HepG2 (cell line): ENCODE measurements around the gene SPARC. TPM values are rescaled to one million over a fixed set of nuclear protein-coding genes. Genes with fewer than 3 reads are reported as not detected.

Source experiments
- HNF1B ChIP-seq: sonication (generic); formaldehyde crosslinking; IDR thresholded peaks from 2 replicates; pipeline ENCODE4 v1.5.1; 2020; ENCODE audit warnings: mild to moderate bottlenecking, moderate library complexity, missing genetic modification reagents
- MAFF ChIP-seq: IDR thresholded peaks from 2 replicates; pipeline ENCODE4 v1.6.1; 2011; ENCODE audit warnings: low read depth, low read length, improper control_type of control experiment
- MBD4 ChIP-seq: IDR thresholded peaks from 2 replicates; pipeline ENCODE4 v1.6.1; 2012; ENCODE audit warnings: low read length, inconsistent platforms, borderline replicate concordance
- MTF1 ChIP-seq: sonication (generic); formaldehyde crosslinking; IDR thresholded peaks from 2 replicates; pipeline ENCODE4 v1.5.0; 2020; ENCODE audit warnings: missing genetic modification reagents
- MXD4 ChIP-seq: IDR thresholded peaks from 2 replicates; pipeline ENCODE4 v1.6.1; 2016; ENCODE audit warnings: mild to moderate bottlenecking, missing biosample characterization, missing genetic modification reagents
- NFE2L1 ChIP-seq: sonication (generic); formaldehyde crosslinking; IDR thresholded peaks from 2 replicates; pipeline ENCODE4 v1.4.0; 2020; ENCODE audit warnings: missing genetic modification reagents, mild to moderate bottlenecking, borderline replicate concordance
- PATZ1 ChIP-seq: sonication (generic); formaldehyde crosslinking; IDR thresholded peaks from 2 replicates; pipeline ENCODE4 v1.4.0; 2020; ENCODE audit warnings: missing genetic modification reagents
- RXRB ChIP-seq: IDR thresholded peaks from 2 replicates; pipeline ENCODE4 v1.6.1; 2016; ENCODE audit warnings: borderline replicate concordance, missing genetic modification reagents, missing compliant biosample characterization
- SALL1 ChIP-seq: sonication (generic); formaldehyde crosslinking; IDR thresholded peaks from 2 replicates; pipeline ENCODE4 v1.8.0; 2022; ENCODE audit warnings: mild to moderate bottlenecking, missing genetic modification reagents
- TBX3 ChIP-seq: fragments of 450-650 bp; IDR thresholded peaks from 2 replicates; pipeline ENCODE4 v1.6.1; 2017; ENCODE audit warnings: antibody characterized with exemption, mild to moderate bottlenecking, inconsistent platforms, borderline replicate concordance
- ZFP36L1 ChIP-seq: sonication (generic); formaldehyde crosslinking; IDR thresholded peaks from 2 replicates; pipeline ENCODE4 v1.8.0; 2022; ENCODE audit warnings: mild to moderate bottlenecking, missing genetic modification reagents, moderate library complexity
- ZFX ChIP-seq: sonication (generic); formaldehyde crosslinking; IDR thresholded peaks from 2 replicates; pipeline ENCODE4 v1.4.0; 2020; ENCODE audit warnings: mild to moderate bottlenecking, low read depth, missing genetic modification reagents, moderate library complexity
- ZNF142 ChIP-seq: sonication (generic); formaldehyde crosslinking; IDR thresholded peaks from 2 replicates; pipeline ENCODE4 v1.4.0; 2020; ENCODE audit warnings: missing genetic modification reagents
- polyA plus RNA-seq, 8 experiments: library from polyadenylated mRNA; depleted of rRNA in 3 of 8; stranded (reverse) in 7 of 8; unstranded in 1 of 8; fragments of >200 nt; fragmentation: Illumina TruSeq in 4 of 8; extraction: Trizol in 4 of 8; gene quantifications; 2 replicates each; pipeline versions ENCODE4 v1.2.1 to v1.2.3, GENCODE V29; 2011 to 2016; ENCODE audit warnings: low read depth in 4 of 8, missing spikeins in 1 of 8, mixed read lengths in 1 of 8; ENCODE audit not compliant: insufficient read depth in 1 of 8
- total RNA-seq, 5 experiments: library from RNA; depleted of rRNA; stranded (reverse); fragments of >200 nt; fragmentation: Illumina TruSeq; extraction: Trizol; gene quantifications; 2 replicates each; pipeline ENCODE4 v1.2.3, GENCODE V29; 2016; ENCODE audit warnings: low read depth in 1 of 5
- TF ChIP-seq, protein P1 (sequence below): sonication (generic); formaldehyde crosslinking; IDR thresholded peaks from 2 replicates; pipeline ENCODE4; 2020; ENCODE audit warnings: missing genetic modification reagents, mild to moderate bottlenecking, borderline replicate concordance
- TF ChIP-seq, protein P2 (sequence below): sonication (generic); formaldehyde crosslinking; IDR thresholded peaks from 2 replicates; pipeline ENCODE4 v1.8.1; 2023; ENCODE audit warnings: missing genetic modification reagents, inconsistent platforms, borderline replicate concordance

Gene SPARC
- total and polyA plus RNA-seq, 2 of the 13 experiments (the other 11 are each of a cell fraction or from before 2014, with no cell fraction given) = 76.7 to 192 TPM

- TF ChIP-seq ZFX (CRISPR knock-in tag) (peak; percentile 28; the same call in 1 of the 2 replicates), TBX3 (no peak), MBD4 (no peak), ZFP36L1 (no peak), MXD4 (CRISPR knock-in tag) (no peak), NFE2L1 (CRISPR knock-in tag) (no peak), PATZ1 (CRISPR knock-in tag) (peak; percentile 13; the same call in 1 of the 2 replicates), SALL1 (0 out of 2 replicates have a peak, but pooled peaks have one; percentile 9), MAFF (no peak), ZNF142 (CRISPR knock-in tag) (no peak), RXRB (CRISPR knock-in tag) (no peak), MTF1 (no peak), HNF1B (no peak)
- TF ChIP-seq, protein P1, sequence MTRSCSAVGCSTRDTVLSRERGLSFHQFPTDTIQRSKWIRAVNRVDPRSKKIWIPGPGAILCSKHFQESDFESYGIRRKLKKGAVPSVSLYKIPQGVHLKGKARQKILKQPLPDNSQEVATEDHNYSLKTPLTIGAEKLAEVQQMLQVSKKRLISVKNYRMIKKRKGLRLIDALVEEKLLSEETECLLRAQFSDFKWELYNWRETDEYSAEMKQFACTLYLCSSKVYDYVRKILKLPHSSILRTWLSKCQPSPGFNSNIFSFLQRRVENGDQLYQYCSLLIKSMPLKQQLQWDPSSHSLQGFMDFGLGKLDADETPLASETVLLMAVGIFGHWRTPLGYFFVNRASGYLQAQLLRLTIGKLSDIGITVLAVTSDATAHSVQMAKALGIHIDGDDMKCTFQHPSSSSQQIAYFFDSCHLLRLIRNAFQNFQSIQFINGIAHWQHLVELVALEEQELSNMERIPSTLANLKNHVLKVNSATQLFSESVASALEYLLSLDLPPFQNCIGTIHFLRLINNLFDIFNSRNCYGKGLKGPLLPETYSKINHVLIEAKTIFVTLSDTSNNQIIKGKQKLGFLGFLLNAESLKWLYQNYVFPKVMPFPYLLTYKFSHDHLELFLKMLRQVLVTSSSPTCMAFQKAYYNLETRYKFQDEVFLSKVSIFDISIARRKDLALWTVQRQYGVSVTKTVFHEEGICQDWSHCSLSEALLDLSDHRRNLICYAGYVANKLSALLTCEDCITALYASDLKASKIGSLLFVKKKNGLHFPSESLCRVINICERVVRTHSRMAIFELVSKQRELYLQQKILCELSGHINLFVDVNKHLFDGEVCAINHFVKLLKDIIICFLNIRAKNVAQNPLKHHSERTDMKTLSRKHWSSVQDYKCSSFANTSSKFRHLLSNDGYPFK (CRISPR knock-in tag) = no peak
- TF ChIP-seq, protein P2, sequence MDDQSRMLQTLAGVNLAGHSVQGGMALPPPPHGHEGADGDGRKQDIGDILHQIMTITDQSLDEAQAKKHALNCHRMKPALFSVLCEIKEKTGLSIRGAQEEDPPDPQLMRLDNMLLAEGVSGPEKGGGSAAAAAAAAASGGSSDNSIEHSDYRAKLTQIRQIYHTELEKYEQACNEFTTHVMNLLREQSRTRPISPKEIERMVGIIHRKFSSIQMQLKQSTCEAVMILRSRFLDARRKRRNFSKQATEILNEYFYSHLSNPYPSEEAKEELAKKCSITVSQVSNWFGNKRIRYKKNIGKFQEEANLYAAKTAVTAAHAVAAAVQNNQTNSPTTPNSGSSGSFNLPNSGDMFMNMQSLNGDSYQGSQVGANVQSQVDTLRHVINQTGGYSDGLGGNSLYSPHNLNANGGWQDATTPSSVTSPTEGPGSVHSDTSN (CRISPR knock-in tag) = no peak
Observed at GRCh38 chr5:151686674-151687407, at the start of gene SPARC (continued).
